Daoy (cell line): ENCODE results near the gene PRRT3. TPM values are rescaled to one million over a fixed set of nuclear protein-coding genes. Genes with fewer than 3 reads are reported as not detected.
A peak's percentile ranks its signal among the peaks of the same experiment; 100 is the strongest.
"Not testable (repeated sequence)": the region's sequence is repeated elsewhere in the genome, so short reads cannot be mapped to it uniquely, and the experiment has no call there.

ENCODE experiments used
- DNase-seq: peaks from one replicate; pipeline ENCODE4 v3.0.0-alpha.2; 2015; ENCODE audit warnings: low read depth
- total RNA-seq: library from RNA; depleted of rRNA; stranded (reverse); fragments of >200 nt; shearing (Covaris generic); gene quantifications from 2 replicates; pipeline ENCODE4 v1.2.3, GENCODE V29; 2014; rRNA removed

Gene PRRT3
- total RNA-seq, 1 experiment from 2014 or later = 0.46 TPM

DNA sequence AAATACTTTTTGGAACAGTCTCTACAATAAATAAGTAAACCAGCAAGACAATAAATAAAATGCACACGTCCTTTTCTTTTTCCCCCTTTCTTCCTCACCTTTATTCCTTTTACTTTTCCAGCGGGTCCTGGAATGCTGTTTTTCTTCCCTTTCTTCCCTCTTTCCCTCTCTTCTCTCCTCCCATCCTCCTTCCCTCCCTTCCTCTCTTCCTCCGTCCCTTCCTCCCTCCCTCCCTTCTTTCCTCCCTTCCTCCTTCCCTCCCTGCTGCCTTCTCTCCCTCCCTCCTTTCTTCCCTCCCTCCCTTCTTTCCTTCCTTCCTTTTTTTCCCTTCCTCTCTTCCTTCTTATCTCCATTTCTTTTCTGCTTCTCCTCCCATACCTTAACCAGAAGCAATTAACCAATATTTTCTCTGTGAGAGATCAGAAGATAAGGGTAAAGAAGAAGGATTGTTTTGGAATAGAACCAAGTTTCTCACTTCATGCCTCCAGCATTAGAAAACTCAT is 52.9 kb downstream of the PRRT3 start:
- DNase-seq = no peak

GRCh38 chr3:9898467-9899241 is 53.6 kb downstream of the PRRT3 start:
- DNase-seq = no peak

DNA sequence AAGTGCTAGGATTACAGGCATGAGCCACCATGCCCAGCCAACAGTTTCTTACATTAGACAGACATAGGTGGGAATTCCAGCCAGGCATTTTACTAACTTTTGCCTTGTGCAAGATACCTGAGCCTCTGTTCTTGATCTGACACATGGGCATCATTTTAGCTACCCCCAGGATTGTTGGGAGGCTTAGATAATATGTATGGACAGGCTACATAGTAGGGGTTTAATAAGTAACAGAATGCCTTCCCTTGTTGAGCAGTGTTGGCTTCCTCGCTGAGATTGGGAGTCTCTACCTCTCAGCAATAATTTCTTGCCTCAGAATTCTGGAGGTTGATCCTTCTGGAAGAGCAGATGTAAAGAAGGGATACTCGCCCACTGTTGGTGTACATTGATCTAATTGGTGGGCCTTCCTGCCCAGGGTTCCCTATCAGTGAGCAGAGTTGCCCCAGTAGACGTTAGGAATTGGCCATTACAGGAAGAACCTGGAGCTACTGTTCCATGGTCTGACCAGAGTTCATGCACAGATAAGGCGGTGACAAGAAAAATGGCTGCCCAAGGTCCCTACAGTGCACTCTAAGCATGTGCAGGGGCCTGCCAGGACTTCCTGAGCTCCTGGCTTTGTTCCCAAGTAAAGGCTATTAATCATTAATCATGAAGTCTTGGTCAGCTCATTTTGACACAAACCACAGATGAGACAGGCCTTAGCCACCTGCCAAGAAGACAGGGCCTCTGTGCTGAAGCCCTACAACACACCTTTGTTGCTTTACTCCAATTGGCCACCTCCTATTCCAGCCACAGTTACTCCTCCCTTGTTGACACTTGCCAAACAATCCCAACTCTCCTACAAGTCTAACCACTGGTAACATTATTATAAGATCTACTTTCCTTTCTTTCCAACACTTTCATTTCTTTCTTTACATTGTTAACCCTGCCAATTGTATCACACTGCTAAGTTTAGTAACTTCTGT is 54.5 kb downstream of the PRRT3 start:
- DNase-seq = peak; percentile 25

DNA sequence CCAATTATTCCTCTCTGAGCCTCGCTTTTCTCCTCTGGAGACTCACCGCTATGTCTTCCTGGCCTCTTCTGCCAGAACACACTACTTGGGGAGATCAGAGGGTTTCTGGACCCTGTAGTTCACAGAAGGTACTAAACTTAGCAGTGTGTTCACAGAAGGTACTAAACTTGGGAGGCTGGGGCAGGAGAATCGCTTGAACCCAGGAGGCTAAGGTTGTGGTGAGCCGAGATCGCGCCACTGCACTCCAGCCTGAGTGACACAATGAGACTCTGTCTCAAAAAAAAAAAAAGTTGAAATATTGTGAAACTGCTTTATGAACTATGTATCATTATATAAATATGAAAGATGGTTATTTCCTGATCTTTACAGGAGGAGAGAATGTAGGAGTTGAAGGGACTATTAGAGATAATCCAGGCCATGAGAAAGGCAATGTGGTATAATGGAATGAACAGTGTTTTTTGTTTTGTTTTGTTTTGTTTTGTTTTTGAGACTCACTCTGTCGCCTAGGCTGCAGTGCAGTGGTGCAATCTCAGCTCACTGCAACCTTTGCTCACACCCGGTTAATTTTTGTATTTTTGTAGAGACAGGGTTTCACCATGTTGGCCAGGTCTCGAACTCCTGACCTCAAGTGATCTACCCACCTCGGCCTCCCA is 55.3 kb downstream of the PRRT3 start:
- not testable (repeated sequence) for DNase-seq

DNA sequence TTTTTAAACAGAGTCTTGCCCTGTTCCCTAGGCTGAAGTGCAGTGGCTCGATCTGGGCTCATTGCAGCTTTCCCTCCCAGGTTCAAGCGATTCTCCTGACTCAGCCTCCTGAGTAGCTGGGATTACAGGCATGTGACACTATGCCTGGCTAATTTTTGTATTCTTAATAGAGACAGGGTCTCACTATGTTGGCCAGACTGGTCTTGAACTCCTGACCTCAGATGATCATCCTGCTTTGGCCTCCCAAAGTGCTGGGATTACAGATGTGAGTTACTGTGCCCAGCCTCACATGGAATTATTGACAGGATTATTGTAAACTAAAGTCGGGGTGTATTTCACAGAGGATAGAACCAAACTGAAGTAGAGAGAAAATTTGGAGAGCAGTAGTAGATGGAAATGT is 56.5 kb downstream of the PRRT3 start:
- DNase-seq = not testable (repeated sequence)

Other genes with a start within 250 kb of the PRRT3 start
- not detected in 2 replicates for gene CPNE9, start 248.6 kb downstream of the PRRT3 start, total RNA-seq
- gene BRPF1, start 220.7 kb downstream of the PRRT3 start, total RNA-seq = 10.9 and 15.6 TPM in 2 replicates
- 11.3 and 11.9 TPM in 2 replicates for gene OGG1, start 202.5 kb downstream of the PRRT3 start, total RNA-seq
- 7.7 and 28.1 TPM in 2 replicates for gene CAMK1, start 182.5 kb downstream of the PRRT3 start, total RNA-seq
- gene TADA3, start 159.9 kb downstream of the PRRT3 start, total RNA-seq = 50.1 and 50.9 TPM in 2 replicates
- 148 and 203 TPM in 2 replicates for gene ARPC4, start 159.3 kb downstream of the PRRT3 start, total RNA-seq
- gene TTLL3, start 142.1 kb downstream of the PRRT3 start, total RNA-seq = 0.68 and 1.6 TPM in 2 replicates
- 30.7 and 31.3 TPM in 2 replicates for gene RPUSD3, start 108.4 kb downstream of the PRRT3 start, total RNA-seq
- gene CIDEC, start 72.2 kb downstream of the PRRT3 start, total RNA-seq = not detected in 2 replicates
- gene JAGN1, start 61.8 kb downstream of the PRRT3 start, total RNA-seq = 22.7 and 22.8 TPM in 2 replicates
- gene IL17RE, start 49.6 kb downstream of the PRRT3 start, total RNA-seq = 0.06 and 0.18 TPM in 2 replicates
- gene IL17RC, start 35.3 kb downstream of the PRRT3 start, total RNA-seq = 6.7 and 9.5 TPM in 2 replicates
- 9.9 and 12.4 TPM in 2 replicates for gene CRELD1, start 18.6 kb downstream of the PRRT3 start, total RNA-seq
- 37.7 and 57.8 TPM in 2 replicates for gene EMC3, start 34.4 kb upstream of the PRRT3 start, total RNA-seq
- gene FANCD2, start 74.0 kb upstream of the PRRT3 start, total RNA-seq = 48.5 and 51.9 TPM in 2 replicates
- not detected in 2 replicates for gene FANCD2OS, start 155.8 kb upstream of the PRRT3 start, total RNA-seq
- gene BRK1, start 163.3 kb upstream of the PRRT3 start, total RNA-seq = 52.3 and 59.0 TPM in 2 replicates
- gene VHL, start 189.4 kb upstream of the PRRT3 start, total RNA-seq = 23.8 and 25.0 TPM in 2 replicates
- gene IRAK2, start 212.5 kb upstream of the PRRT3 start, total RNA-seq = 12.7 and 13.3 TPM in 2 replicates